GM19240 (cell line): Measurements from ENCODE around the gene SMC1A.
"Not testable (repeated sequence)": the region's sequence is repeated elsewhere in the genome, so short reads cannot be mapped to it uniquely, and the experiment has no call there.

Experiments
- DNase-seq: peaks from one replicate; pipeline ENCODE4 v3.0.0; 2011; ENCODE audit warnings: low spot score; ENCODE audit not compliant: insufficient read length

Gene SMC1A

GRCh38 chrX:53422861-53423306, 430 bp upstream of the SMC1A start, which contains the start of gene RIBC1:
TSS of gene RIBC1 (plus strand) at chrX:53422873. CDS start at chrX:53426277, 3,404 bp downstream.
- DNase-seq, result no peak

- peak; percentile 58 for DNase-seq
Measured at GRCh38 chrX:53421772-53422085, 725 bp downstream of the SMC1A start.

GRCh38 chrX:53421125-53421524, 1.3 kb downstream of the SMC1A start:
- DNase-seq, result no peak

GRCh38 chrX:53420351-53420750, 2.1 kb downstream of the SMC1A start:
- DNase-seq, result not testable (repeated sequence)

GRCh38 chrX:53412446-53412845, 10.0 kb downstream of the SMC1A start:
- no peak for DNase-seq

DNA sequence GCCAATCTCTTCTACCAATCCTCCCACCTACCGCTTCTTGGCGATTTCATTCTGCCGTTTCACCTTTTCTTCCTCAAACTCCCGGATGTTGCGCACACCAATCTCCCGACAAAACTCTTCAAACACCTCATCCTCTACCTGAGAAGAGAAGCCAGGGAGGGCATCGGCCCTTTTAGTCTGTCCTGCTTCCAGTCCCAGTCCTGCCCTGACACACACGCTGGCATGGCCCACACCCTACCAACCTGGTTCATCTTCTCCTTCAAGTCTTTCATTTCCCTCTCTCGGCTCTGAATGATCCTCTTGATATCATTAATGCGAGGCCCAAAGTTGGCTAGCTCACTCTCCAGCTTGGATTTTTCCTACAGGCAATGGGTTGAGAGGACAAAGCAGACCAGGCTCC, 18.9 kb downstream of the SMC1A start:
- no peak for DNase-seq

- DNase-seq, result no peak
Measured at GRCh38 chrX:53398216-53398615, 24.2 kb downstream of the SMC1A start.

DNA sequence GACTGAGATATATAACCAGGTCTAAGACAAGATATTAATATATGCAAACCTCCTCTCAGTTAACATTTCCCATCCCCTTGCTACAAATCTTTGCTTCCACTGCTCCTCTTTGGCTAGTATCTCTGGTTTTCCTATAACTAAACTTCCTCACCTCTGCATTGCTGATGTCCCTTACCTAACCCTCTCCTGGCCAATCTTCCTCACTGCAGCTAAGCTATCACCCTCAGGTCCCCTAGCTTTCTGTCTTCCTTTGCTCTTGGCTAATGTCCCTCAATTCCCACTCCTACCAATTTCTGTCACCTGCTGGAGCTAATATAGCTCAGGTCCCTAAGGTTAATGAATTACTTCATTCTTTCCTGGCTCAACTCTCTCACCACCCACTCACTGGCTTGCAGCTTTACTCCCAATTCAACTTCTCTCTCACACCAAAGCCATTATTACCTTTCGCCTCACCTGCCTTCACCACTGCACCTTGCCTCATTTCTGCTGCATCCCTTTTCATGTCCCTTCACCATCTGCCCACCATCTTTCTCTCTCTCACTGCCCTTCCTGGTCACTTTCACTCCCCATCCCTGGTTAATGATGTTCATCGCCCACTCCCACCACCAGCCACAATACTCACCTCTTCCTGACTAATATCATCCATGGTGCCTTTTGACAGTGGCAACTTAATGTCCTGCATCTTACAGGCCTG, 26.7 kb downstream of the SMC1A start:
- no peak for DNase-seq

GRCh38 chrX:53383376-53384076, 38.9 kb downstream of the SMC1A start:
- no peak for DNase-seq

GRCh38 chrX:53379747-53380146, 42.7 kb downstream of the SMC1A start:
- no peak for DNase-seq

- DNase-seq, result no peak
Measured at GRCh38 chrX:53379008-53379710, 43.3 kb downstream of the SMC1A start.

DNA sequence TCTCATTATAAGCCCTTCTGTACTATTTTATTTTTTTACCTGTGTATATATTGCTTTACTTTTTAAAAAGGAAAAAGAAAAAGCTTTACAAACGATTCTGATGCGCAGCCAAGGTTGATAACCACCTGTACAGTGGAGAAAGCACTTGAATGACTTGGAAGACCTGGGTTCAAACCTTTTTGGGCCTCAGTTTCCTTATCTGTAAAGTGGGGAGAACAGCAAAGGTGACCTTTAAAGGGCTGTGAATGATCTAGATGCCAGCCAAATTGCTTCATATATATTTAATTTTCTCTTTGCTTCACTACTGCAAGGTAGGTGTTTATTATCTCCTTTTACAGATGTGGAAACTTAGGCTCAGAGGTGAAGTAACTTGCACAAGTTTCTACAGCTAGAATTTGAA, 45.0 kb downstream of the SMC1A start:
- no peak for DNase-seq

DNA sequence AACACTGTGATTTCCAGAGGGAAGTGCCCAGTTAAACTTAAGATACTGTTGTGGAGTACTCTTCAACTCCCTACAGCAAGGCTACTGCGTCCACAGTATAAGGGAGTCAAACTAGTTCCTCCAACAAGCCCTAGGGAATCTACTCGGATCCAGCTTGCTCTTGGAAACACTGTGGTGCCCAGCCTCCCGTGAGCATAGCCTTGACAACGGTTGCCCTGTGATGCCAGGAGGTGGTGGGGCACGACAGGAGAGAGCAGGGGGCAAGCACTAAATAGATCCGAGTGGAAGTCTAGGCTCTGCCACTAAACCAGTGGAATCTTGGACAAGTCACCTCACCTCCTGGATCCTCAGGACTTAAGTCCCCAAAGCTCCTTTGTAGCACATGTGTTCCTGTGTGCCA, 45.6 kb downstream of the SMC1A start:
- no peak for DNase-seq

GRCh38 chrX:53374923-53375322, 47.5 kb downstream of the SMC1A start:
- no peak for DNase-seq

DNA sequence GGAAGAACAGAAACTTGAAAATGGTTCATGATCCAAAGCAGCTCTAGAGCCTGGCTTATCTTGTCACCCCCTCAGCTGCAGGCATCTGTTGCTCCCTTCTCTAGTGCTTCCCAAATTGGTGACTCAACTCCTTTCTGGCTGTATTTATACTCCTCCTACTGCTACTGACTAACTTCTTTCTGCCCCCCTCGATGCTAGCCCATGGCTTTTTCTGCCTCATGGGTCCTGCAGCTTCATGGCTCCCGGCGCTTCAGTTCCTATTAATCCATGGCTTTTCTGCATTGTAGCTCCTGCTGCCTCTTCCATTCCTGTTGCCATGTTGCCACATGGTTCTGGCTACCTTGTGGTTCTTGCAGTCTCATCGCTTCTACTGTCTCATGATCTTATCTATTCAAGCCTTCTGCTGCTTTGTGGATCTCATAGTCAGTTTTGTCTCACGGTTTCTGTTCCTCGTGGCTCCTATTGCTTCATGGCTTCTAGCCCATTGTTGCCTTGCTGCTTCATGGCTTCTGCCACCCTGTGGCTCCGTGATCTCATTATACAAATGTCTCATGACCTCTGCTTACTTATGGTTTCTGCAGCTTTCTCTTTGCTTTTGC, 48.1 kb downstream of the SMC1A start:
- DNase-seq, result no peak

DNA sequence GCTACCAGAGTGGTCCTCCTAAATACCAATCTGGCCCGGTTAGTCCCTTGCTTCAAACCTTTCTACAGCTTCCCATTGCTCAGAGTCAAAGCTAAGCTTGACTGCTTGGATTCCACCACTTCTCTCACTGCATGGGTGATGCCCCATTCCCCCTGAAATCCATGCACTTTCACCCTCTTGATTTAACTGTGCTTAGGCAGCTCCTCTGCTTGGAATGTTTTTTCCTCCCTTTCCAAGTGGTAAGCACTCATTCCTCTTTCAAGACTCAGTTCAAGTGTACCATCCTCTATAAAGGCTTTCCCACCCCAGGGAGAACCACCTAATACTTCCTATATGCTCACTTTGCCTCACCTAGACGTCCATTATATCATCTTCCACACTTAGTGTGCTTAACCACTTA, 49.1 kb downstream of the SMC1A start:
- DNase-seq, result no peak

GRCh38 chrX:53366454-53366853, 56.0 kb downstream of the SMC1A start:
- not testable (repeated sequence) for DNase-seq

- no peak for DNase-seq
Measured at GRCh38 chrX:53362449-53362848, 60.0 kb downstream of the SMC1A start.

DNA sequence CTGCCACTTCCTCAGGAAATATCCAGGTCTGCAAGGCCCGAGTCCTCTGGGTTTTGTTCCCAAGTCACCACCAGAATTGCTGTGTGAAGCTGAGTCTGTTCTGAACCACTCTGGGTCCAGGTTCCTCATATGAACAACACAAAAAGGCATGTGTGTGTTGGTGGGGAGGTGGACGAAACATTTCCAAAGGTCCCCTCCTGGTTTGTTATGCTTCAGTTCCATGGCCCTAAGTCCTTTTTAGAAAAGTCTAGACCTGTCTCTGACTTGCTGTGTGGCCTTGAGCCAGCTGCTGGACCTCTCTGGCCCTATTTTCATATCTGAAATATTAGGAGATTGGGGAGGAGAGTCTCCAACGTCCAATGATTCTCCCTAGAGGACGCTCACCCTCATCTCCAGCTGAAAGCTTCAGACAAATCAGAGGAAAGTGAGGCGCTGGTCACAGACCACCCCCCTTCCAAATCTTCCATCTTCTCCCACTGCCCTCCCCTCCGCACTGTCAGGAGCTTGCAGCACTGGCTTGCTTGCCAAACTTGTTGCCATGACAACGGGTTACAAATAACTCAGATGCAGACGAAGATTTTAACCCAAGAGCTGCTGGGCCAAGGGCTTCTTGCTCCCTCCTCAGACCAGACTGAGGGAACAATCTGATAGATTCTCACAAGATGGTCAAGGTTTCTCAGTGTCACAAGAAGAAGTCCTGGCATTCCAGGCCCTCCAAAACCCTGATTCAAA, 64.5 kb downstream of the SMC1A start:
- DNase-seq, result no peak

- DNase-seq, result no peak
Measured at GRCh38 chrX:53356186-53356585, 66.3 kb downstream of the SMC1A start.

- DNase-seq, result no peak
Measured at GRCh38 chrX:53354669-53355068, 67.8 kb downstream of the SMC1A start.
